ENCODE data around the gene UFD1.

UFD1 gene

DNA sequence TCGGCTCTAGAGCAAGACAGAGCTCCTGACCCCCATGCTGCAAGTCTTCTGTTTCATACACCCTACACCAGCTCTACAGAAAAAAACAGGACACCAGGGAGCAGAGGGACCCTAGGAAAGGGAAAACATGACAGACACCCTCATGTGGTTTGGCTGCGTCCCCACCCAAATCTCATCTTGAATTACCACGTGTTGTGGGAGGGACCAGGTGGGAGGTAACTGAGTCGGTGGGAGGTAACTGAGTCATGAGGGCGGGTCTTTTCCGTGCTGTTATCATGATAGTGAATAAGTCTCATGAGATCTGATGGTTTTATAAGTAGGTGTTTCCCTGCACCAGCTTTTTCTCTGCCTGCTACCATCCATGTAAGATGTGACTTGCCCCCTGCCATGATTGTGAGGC is 24.8 kb downstream of the UFD1 start:
- TF ChIP-seq, protein P1, sequence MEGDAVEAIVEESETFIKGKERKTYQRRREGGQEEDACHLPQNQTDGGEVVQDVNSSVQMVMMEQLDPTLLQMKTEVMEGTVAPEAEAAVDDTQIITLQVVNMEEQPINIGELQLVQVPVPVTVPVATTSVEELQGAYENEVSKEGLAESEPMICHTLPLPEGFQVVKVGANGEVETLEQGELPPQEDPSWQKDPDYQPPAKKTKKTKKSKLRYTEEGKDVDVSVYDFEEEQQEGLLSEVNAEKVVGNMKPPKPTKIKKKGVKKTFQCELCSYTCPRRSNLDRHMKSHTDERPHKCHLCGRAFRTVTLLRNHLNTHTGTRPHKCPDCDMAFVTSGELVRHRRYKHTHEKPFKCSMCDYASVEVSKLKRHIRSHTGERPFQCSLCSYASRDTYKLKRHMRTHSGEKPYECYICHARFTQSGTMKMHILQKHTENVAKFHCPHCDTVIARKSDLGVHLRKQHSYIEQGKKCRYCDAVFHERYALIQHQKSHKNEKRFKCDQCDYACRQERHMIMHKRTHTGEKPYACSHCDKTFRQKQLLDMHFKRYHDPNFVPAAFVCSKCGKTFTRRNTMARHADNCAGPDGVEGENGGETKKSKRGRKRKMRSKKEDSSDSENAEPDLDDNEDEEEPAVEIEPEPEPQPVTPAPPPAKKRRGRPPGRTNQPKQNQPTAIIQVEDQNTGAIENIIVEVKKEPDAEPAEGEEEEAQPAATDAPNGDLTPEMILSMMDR (IDR thresholded peaks at IDR 0.05; ENCODE audit: low read depth, low read length), result no peak
- DNase-seq (ENCODE audit: low read depth, low spot score), result no peak
- no peak overlapping the region for H3K4me3 ChIP-seq (ENCODE audit: low read depth, low read length)
- in situ Hi-C loops (cut with HindIII; ENCODE audit: low sequenced_read_pairs), result no loop called here

DNA sequence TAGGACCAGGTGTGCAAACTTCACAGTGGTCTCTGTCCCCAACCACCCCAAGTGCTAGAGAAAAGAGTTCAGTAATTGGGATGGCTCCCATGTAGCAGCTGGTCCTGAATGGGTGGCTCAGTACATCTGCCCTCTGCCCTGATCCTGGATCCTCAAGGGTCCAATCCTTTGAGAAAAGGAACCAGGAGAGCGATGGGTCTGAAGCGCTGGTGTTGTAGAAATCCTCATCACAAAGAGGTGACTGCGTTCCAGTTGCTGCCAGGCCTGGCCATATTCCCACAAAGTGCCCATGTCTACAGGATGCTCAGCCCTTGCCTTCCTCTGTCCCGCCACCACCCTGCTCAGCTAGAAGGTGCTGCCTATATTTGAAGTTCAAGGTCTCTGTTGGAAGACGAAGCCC is 25.3 kb downstream of the UFD1 start:
- H3K4me3 ChIP-seq (ENCODE audit: low read depth, low read length), result no peak overlapping the region
- TF ChIP-seq, protein P1 (IDR thresholded peaks at IDR 0.05; ENCODE audit: low read depth, low read length), result no peak
- in situ Hi-C loops (cut with HindIII; ENCODE audit: low sequenced_read_pairs), result no loop called here
- DNase-seq (ENCODE audit: low read depth, low spot score), result no peak

DNA sequence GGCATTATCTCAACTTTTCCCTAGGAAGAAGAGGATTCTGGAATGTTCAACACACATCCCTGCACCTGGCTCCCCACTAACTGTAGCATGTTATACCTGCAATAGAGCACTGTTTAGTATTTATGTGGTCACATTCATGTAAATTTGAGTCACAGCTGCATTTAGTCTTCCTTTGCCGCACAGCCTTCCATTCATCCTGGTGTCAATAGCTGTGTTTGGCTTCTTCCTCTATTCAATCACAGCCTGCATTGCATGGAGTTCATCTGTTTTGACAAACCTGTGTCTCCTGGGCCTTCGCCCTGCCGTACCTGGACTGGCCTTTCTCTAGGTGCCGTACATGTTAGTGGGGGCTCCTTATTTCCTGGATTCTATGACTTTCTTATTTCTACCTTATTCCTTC is 27.4 kb downstream of the UFD1 start:
- TF ChIP-seq, protein P1 (IDR thresholded peaks at IDR 0.05; ENCODE audit: low read depth, low read length), result no peak
- in situ Hi-C loops (cut with HindIII; ENCODE audit: low sequenced_read_pairs), result no loop called here
- H3K4me3 ChIP-seq (ENCODE audit: low read depth, low read length), result no peak overlapping the region
- DNase-seq (ENCODE audit: low read depth, low spot score), result no peak

DNA sequence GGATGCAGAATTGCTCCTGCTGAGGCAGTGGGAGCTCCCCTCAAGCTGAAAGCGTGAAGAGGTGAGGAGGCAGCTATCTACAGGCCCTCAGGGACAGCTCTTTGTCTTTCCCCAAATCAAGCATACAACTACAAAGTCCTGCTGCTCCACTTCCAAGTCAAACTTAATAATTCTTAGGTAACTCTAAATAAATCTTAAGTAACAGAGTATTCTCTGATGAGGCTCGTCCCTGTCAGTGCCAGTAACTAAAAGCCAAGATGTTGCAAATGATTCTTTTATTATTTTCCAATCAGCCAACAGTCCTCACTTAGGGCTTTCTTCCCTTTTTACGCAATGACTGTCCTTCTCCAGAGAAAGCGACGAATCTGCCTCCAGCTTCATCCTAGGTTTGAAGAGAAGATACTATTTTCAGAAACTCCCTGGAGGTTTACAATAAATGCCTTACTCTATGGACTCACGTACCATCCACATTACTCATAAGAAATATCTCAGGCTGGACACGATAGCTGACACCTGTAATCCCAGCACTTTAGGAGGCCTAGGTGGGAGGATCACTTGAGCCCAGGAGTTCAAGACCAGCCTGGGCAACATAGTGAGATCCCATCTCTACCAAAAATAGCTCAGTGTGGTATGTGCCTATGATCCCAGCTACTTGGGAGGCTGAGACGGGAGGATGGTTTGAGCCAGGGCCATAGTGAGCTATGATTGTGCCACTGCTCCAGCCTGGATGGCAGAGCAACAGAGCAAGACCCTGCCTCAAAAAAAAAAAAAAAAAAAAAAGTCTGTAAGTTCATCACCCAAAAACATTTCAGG is 28.4 kb downstream of the UFD1 start:
- in situ Hi-C loops (cut with HindIII; ENCODE audit: low sequenced_read_pairs), result no loop called here
- no peak for DNase-seq (ENCODE audit: low read depth, low spot score)
- H3K4me3 ChIP-seq (ENCODE audit: low read depth, low read length), result no peak overlapping the region
- TF ChIP-seq, protein P1 (IDR thresholded peaks at IDR 0.05; ENCODE audit: low read depth, low read length), result no peak

DNA sequence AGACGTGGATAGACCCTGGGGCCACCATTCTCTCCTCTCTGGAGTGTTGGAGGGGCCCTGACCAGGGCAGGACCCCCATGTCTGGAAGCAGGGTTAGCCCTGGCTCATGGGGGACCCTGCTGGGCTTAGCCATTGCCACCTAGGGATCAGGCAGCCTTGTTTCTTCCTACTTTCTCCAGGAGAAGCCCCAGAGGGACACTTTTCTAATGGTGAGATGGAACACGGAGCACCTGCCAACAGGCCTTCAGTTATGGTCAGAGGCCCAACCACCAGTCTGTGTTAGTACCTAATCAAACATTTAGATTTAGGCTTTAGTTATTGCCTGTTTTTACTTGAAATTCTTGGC is 29.6 kb downstream of the UFD1 start:
- no peak for DNase-seq (ENCODE audit: low read depth, low spot score)
- TF ChIP-seq, protein P1 (IDR thresholded peaks at IDR 0.05; ENCODE audit: low read depth, low read length), result no peak
- H3K4me3 ChIP-seq (ENCODE audit: low read depth, low read length), result no peak overlapping the region
- in situ Hi-C loops (cut with HindIII; ENCODE audit: low sequenced_read_pairs), result no loop called here

DNA sequence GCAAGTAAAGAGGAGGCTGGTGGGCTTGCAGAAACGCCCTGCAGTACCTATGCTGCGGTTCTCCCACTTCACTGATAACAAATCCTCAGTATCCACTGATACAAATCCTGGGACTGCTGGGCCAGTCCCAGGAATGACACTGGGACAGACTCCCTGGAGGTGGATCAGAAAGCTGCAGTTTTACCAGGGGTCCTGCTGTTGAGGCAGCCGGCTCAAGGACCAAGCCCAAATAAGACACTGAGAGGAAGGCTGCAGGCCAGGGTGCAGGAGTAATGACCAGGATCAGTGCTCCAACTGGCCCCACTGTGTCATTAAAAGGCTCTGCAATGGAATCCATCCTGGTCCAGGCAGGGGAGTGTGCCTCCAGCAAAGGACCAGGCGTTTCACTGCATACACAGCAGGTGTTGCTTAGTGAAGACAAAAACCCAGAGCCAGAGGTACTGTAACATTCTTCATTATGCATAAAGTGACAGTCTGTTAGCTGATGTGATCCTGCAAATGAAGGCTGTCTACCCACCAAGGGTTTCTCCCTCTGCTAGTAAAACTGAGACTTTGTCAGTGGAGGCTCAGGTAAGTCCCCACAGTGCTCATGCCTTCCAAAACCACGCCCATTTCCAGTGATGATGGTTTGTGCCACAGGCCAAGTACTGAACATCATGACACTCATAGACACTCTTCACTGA is 30.1 kb downstream of the UFD1 start:
- in situ Hi-C loops (cut with HindIII; ENCODE audit: low sequenced_read_pairs), result no loop called here
- no peak for DNase-seq (ENCODE audit: low read depth, low spot score)
- TF ChIP-seq, protein P1 (IDR thresholded peaks at IDR 0.05; ENCODE audit: low read depth, low read length), result no peak
- no peak overlapping the region for H3K4me3 ChIP-seq (ENCODE audit: low read depth, low read length)

Measured in astrocyte of the spinal cord (primary cell).